ENCODE data around the gene REEP2. TPM values are rescaled to one million over a fixed set of nuclear protein-coding genes. Genes with fewer than 3 reads are reported as not detected.
"Not testable (repeated sequence)": the region's sequence is repeated elsewhere in the genome, so short reads cannot be mapped to it uniquely, and the experiment has no call there.

Gene REEP2
- total RNA-seq, 2 donors from 2014 or later: 2.0 TPM

DNA sequence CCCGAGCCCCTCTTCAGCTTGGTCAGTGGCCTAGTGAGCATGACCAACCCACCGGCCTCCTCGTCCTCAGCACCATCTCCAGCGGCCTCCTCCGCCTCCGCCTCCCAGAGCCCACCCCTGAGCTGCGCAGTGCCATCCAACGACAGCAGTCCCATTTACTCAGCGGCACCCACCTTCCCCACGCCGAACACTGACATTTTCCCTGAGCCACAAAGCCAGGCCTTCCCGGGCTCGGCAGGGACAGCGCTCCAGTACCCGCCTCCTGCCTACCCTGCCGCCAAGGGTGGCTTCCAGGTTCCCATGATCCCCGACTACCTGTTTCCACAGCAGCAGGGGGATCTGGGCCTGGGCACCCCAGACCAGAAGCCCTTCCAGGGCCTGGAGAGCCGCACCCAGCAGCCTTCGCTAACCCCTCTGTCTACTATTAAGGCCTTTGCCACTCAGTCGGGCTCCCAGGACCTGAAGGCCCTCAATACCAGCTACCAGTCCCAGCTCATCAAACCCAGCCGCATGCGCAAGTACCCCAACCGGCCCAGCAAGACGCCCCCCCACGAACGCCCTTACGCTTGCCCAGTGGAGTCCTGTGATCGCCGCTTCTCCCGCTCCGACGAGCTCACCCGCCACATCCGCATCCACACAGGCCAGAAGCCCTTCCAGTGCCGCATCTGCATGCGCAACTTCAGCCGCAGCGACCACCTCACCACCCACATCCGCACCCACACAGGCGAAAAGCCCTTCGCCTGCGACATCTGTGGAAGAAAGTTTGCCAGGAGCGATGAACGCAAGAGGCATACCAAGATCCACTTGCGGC lies 28.2 kb downstream of the REEP2 start:
- Mint-ChIP-seq H3K9me3 (no peaks in the 10 kb centered on the region), H3K4me1 (peaks cover 22% of the 10 kb centered on the region), H3K4me3 (peak overlapping the region; percentile 87), H3K36me3 (ENCODE audit: low read depth) (peaks cover 42% of the 10 kb centered on the region), H3K27me3 (no peaks in the 10 kb centered on the region), H3K27ac (peak overlapping the region; percentile 72)
- ATAC-seq (replicated peaks): no peak

GRCh38 chr5:138467711-138468132 lies 28.9 kb downstream of the REEP2 start:
- ATAC-seq (replicated peaks): no peak
- H3K4me3 Mint-ChIP-seq: peak overlapping the region; percentile 87
- no peaks in the 10 kb centered on the region for H3K9me3 Mint-ChIP-seq
- peak overlapping the region; percentile 72 for H3K27ac Mint-ChIP-seq
- peaks cover 22% of the 10 kb centered on the region for H3K4me1 Mint-ChIP-seq
- no peaks in the 10 kb centered on the region for H3K27me3 Mint-ChIP-seq
- peaks cover 42% of the 10 kb centered on the region for H3K36me3 Mint-ChIP-seq (ENCODE audit: low read depth)

DNA sequence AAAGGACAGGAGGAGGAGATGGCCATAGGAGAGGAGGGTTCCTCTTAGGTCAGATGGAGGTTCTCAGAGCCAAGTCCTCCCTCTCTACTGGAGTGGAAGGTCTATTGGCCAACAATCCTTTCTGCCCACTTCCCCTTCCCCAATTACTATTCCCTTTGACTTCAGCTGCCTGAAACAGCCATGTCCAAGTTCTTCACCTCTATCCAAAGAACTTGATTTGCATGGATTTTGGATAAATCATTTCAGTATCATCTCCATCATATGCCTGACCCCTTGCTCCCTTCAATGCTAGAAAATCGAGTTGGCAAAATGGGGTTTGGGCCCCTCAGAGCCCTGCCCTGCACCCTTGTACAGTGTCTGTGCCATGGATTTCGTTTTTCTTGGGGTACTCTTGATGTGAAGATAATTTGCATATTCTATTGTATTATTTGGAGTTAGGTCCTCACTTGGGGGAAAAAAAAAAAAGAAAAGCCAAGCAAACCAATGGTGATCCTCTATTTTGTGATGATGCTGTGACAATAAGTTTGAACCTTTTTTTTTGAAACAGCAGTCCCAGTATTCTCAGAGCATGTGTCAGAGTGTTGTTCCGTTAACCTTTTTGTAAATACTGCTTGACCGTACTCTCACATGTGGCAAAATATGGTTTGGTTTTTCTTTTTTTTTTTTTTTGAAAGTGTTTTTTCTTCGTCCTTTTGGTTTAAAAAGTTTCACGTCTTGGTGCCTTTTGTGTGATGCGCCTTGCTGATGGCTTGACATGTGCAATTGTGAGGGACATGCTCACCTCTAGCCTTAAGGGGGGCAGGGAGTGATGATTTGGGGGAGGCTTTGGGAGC lies 29.5 kb downstream of the REEP2 start:
- H3K27ac Mint-ChIP-seq: peak overlapping the region; percentile 72
- H3K4me1 Mint-ChIP-seq: peaks cover 22% of the 10 kb centered on the region
- no peaks in the 10 kb centered on the region for H3K27me3 Mint-ChIP-seq
- ATAC-seq (replicated peaks): no peak
- H3K36me3 Mint-ChIP-seq (ENCODE audit: low read depth): peaks cover 42% of the 10 kb centered on the region
- peak overlapping the region; percentile 87 for H3K4me3 Mint-ChIP-seq
- H3K9me3 Mint-ChIP-seq: no peaks in the 10 kb centered on the region

DNA sequence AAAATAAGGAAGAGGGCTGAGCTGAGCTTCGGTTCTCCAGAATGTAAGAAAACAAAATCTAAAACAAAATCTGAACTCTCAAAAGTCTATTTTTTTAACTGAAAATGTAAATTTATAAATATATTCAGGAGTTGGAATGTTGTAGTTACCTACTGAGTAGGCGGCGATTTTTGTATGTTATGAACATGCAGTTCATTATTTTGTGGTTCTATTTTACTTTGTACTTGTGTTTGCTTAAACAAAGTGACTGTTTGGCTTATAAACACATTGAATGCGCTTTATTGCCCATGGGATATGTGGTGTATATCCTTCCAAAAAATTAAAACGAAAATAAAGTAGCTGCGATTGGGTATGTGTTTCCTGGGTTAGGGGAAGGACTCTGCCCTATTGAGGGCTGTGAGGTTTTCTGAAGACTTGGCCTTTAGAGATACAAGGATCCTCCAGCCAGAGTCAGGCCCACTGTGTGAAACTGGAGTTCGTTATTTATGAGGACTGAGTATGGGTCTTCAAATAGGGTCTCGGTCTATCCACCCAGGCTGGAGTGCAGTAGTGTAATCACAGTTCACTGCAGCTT lies 30.2 kb downstream of the REEP2 start:
- Mint-ChIP-seq H3K27ac (peak overlapping the region; percentile 72), H3K36me3 (ENCODE audit: low read depth) (peaks cover 42% of the 10 kb centered on the region), H3K9me3 (no peaks in the 10 kb centered on the region), H3K4me1 (peaks cover 22% of the 10 kb centered on the region), H3K4me3 (peak overlapping the region; percentile 87), H3K27me3 (no peaks in the 10 kb centered on the region)
- ATAC-seq (replicated peaks): no peak

- H3K4me3 Mint-ChIP-seq: no peak overlapping the region
These were observed 30.9 kb downstream of the REEP2 start for GRCh38 chr5:138469540-138470321.

DNA sequence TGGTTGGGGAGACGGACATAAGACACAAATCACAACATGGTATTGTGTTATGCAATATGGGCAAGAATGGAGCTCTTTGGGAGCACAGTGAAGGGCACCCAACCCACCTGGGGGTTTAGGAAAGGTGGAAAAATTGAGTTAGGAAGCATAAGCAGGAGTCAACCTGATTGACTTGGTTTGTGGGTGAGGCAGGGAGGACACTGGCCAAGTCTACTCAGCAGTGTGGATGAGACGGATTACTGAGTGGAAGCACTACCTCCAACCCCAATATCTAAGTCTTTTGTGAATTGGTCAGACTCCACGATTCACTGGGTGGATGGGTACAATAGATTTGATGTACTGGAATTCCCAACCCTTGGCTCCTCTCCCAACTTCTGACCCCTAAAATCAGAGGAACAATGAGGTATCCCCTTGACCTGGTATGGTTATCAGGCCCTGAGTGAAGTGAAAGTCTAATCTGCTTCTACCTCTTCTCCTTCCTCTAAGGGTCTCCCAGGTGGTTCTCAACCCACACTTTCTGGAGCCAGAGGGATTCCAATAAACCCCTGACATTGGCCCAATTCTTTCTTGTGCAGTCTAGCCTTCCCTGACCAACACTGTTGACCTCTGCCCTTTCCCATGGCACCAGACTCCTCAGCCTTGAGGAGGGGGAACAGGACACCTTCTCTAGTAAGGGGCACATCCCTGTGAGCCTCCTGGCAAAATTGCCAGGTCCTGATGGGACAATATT lies 31.6 kb downstream of the REEP2 start:
- Mint-ChIP-seq H3K9me3 (no peaks in the 10 kb centered on the region), H3K4me1 (peaks cover 22% of the 10 kb centered on the region), H3K36me3 (ENCODE audit: low read depth) (peaks cover 35% of the 10 kb centered on the region), H3K4me3 (no peak overlapping the region), H3K27ac (peak overlapping the region; percentile 24), H3K27me3 (peaks cover 5% of the 10 kb centered on the region)
- no peak for ATAC-seq (replicated peaks)

More at GRCh38 chr5:138469540-138470321, 30.9 kb downstream of the REEP2 start:
- H3K4me1 Mint-ChIP-seq: peaks cover 22% of the 10 kb centered on the region
- H3K36me3 Mint-ChIP-seq (ENCODE audit: low read depth): peaks cover 42% of the 10 kb centered on the region
- no peaks in the 10 kb centered on the region for H3K27me3 Mint-ChIP-seq
- no peak for ATAC-seq (replicated peaks)
- peak overlapping the region; percentile 24 for H3K27ac Mint-ChIP-seq
- H3K9me3 Mint-ChIP-seq: no peaks in the 10 kb centered on the region

DNA sequence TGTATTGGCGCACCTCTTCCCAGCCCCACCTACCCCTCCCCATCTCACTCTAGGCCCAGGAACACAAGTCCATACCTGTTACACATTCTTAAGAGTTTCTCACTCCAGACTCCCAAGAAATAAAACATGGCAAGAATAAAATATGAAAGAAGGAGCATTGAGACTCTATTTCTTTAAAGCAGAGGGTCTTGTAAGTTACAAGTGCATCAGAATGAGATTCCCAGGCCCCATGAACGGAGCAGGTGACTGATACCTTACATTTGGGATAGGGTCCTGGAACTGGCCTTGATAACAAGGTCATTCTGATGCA lies 32.1 kb downstream of the REEP2 start:
- Mint-ChIP-seq H3K27ac (no peak overlapping the region), H3K27me3 (peaks cover 5% of the 10 kb centered on the region), H3K36me3 (ENCODE audit: low read depth) (peaks cover 30% of the 10 kb centered on the region), H3K4me3 (no peak overlapping the region), H3K9me3 (no peaks in the 10 kb centered on the region), H3K4me1 (peaks cover 22% of the 10 kb centered on the region)
- no peak for ATAC-seq (replicated peaks)

DNA sequence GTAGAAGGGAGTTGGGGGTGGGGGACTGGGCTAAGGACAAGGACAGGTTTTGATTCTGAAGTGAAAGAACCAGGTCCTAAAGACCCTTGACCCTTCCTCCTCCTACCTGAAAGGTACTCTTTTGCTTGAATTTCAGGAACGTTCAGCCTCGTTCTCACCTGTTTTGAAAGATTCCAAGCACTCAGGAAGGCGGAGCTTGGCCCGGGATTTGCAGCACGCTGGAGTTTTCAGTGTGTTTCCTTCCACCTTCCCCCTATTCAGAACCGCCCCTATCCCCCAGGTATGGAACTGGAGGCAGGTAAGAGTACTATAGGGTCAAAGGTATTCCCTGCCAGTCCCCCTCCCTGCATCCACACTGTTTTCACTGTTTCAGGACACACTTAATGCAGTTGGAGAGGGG lies 33.5 kb downstream of the REEP2 start:
- Mint-ChIP-seq H3K36me3 (ENCODE audit: low read depth) (peaks cover 16% of the 10 kb centered on the region), H3K4me3 (no peak overlapping the region), H3K27me3 (peaks cover 5% of the 10 kb centered on the region), H3K9me3 (no peaks in the 10 kb centered on the region), H3K4me1 (peaks cover 15% of the 10 kb centered on the region), H3K27ac (no peak overlapping the region)
- ATAC-seq (replicated peaks): no peak

DNA sequence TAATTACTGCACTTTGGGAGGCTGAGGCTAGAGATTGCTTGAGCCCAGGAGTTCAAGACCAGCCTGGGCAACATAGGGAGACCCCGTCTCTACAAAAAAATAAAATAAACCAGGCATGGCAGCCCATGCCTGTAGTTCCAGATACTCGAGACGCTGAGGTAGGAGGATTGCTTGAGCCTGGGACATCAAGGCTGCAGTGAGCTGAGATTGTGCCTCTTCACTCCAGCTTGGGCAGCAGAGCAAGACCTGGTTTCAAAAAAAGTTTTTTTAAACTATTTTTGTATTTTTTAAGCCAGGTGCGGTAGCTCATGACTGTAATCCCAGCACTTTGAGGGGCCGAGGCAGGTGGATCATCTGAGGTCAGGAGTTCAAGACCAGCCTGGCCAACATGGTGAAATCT lies 34.3 kb downstream of the REEP2 start:
- not testable (repeated sequence) for H3K36me3 Mint-ChIP-seq (ENCODE audit: low read depth); H3K27me3 Mint-ChIP-seq; H3K4me3 Mint-ChIP-seq; H3K27ac Mint-ChIP-seq; H3K9me3 Mint-ChIP-seq; H3K4me1 Mint-ChIP-seq; ATAC-seq (replicated peaks)

DNA sequence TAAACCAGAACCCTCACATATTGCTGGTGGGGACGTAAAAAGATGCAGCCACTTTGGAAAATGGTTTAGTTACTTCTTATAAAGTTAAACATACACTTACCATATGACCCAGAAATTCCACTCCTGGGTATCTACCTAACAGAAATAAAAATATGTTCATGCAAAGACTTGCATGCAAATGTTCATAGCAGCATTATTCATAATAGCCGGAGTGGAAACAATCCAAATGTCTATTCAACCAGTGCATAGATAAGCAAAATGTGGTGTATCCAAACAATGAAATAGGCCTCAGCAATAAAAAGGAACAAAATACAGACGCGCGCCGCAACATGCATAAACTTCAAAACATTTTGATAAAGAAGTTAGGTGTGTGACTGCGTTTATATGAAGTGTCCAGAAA lies 38.1 kb downstream of the REEP2 start:
- Mint-ChIP-seq H3K27ac (no peak overlapping the region), H3K36me3 (ENCODE audit: low read depth) (no peaks in the 10 kb centered on the region), H3K4me1 (no peaks in the 10 kb centered on the region), H3K9me3 (no peaks in the 10 kb centered on the region), H3K27me3 (peaks cover 9% of the 10 kb centered on the region), H3K4me3 (no peak overlapping the region)
- ATAC-seq (replicated peaks): no peak

DNA sequence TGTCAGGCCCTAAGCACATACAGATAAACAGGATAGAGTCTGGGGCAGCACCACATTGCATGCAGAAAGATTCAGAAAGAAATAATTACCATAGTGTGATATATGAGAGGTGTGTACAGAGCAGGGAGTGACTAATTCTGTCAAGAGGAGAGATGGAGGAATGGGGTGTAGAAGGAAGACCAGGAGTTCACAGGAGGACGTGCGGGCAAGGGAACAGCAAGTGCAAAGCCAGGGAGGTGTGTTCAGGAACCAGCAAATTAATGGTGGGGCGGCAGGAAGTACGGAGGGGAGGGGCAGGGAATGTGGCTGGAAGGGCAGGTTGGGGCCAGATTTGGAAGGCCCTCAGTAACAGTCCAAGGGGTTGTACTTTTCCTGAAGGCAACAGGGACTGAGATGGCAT lies 43.8 kb downstream of the REEP2 start:
- H3K27ac Mint-ChIP-seq: no peak overlapping the region
- no peaks in the 10 kb centered on the region for H3K9me3 Mint-ChIP-seq
- no peaks in the 10 kb centered on the region for H3K36me3 Mint-ChIP-seq (ENCODE audit: low read depth)
- ATAC-seq (replicated peaks): no peak
- no peak overlapping the region for H3K4me3 Mint-ChIP-seq
- peaks cover 5% of the 10 kb centered on the region for H3K27me3 Mint-ChIP-seq
- H3K4me1 Mint-ChIP-seq: no peaks in the 10 kb centered on the region

- Mint-ChIP-seq H3K4me1 (peaks cover 12% of the 10 kb centered on the region), H3K27me3 (peaks cover 12% of the 10 kb centered on the region)
These were observed 49.7 kb downstream of the REEP2 start for GRCh38 chr5:138488481-138488945.

DNA sequence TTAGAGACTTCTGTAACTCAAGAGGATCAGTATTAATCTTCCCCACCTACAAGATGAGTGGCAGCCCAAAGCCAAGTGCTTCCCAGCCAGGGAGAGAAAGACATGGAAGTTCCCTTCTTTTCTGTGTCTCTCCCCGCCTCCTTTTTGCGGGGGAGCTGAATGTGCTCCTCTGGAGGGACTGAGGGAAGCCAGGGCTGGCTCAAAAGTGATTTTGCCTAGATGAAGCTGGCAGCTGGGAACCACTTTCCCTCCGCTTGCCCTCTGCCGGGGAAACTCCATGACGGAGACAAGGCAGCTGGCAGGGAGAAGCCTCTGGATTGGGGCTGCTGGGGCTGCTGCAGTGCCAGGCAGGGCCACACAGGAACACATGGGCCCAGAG lies 50.8 kb downstream of the REEP2 start:
- Mint-ChIP-seq H3K9me3 (no peaks in the 10 kb centered on the region), H3K27ac (no peak overlapping the region), H3K36me3 (ENCODE audit: low read depth) (no peaks in the 10 kb centered on the region), H3K4me3 (no peak overlapping the region), H3K27me3 (peaks cover 12% of the 10 kb centered on the region), H3K4me1 (peaks cover 12% of the 10 kb centered on the region)
- no peak for ATAC-seq (replicated peaks)

More at GRCh38 chr5:138488481-138488945, 49.7 kb downstream of the REEP2 start:
- H3K36me3 Mint-ChIP-seq (ENCODE audit: low read depth): no peaks in the 10 kb centered on the region
- ATAC-seq (replicated peaks): no peak
- H3K9me3 Mint-ChIP-seq: no peaks in the 10 kb centered on the region
- H3K4me3 Mint-ChIP-seq: no peak overlapping the region
- no peak overlapping the region for H3K27ac Mint-ChIP-seq
